Vagina (tissue), 2 donors: Measurements from ENCODE around the gene ADORA1.

Experiments
- CTCF ChIP-seq, 3 experiments: fragments of 450-650 bp in 2 of 3; fragments of 200-600 bp in 1 of 3; sonication (generic) in 1 of 3; IDR thresholded peaks; one replicate each; pipeline ENCODE4 v1.5.1; 2017 to 2019; ENCODE audit warnings: antibody characterized with exemption in 3 of 3, mild to moderate bottlenecking in 2 of 3, moderate library complexity in 2 of 3
- POLR2A ChIP-seq, 2 donors: fragments of 450-650 bp; IDR thresholded peaks; one replicate each; pipeline ENCODE4 v1.6.1; 2017; ENCODE audit warnings: antibody characterized with exemption in 2 of 2, mild to moderate bottlenecking in 2 of 2, moderate library complexity in 2 of 2

- no peak for TF ChIP-seq CTCF (IDR thresholded peaks at IDR 0.05)
- no peak for TF ChIP-seq POLR2A (IDR thresholded peaks at IDR 0.05)
Measured at GRCh38 chr1:203114202-203114601, 13.3 kb upstream of the ADORA1 start.
